ENCODE measurements around the gene SLC10A3.
A peak's percentile ranks its signal among the peaks of the same experiment; 100 is the strongest.

The SLC10A3 gene

DNA sequence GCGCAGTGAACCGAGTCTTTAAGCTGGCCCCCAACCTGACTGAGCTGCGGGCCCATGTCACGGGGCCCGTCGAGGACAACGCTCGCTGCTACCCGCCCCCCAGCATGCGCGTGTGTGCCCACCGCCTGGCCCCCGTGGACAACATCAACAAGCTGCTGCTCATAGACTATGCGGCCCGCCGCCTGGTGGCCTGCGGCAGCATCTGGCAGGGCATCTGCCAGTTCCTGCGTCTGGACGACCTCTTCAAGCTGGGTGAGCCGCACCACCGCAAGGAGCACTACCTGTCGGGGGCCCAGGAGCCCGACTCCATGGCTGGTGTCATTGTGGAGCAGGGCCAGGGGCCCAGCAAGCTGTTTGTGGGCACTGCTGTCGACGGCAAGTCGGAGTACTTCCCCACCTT lies 30.1 kb downstream of the SLC10A3 start:
- no peak for DNase-seq

DNA sequence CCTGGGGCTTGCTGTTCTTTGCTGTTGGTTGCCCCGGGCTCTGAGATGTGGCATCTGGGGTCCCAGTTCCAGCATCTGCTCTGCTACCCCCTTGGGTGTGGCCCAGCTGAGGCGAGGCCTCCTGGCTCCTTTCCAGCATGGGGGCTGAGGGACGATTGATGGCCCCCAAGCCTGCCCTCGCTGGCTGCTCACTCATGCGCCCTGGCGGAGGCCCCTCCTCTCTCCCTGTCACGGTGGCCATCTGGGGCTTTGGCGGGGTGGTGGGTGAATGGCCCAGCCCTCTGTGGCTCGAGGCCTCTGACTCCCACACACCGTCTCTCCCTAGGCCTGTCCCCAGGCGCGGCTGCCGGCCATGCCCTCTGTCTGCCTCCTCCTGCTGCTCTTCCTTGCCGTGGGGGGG lies 30.6 kb downstream of the SLC10A3 start:
- DNase-seq, result no peak

DNA sequence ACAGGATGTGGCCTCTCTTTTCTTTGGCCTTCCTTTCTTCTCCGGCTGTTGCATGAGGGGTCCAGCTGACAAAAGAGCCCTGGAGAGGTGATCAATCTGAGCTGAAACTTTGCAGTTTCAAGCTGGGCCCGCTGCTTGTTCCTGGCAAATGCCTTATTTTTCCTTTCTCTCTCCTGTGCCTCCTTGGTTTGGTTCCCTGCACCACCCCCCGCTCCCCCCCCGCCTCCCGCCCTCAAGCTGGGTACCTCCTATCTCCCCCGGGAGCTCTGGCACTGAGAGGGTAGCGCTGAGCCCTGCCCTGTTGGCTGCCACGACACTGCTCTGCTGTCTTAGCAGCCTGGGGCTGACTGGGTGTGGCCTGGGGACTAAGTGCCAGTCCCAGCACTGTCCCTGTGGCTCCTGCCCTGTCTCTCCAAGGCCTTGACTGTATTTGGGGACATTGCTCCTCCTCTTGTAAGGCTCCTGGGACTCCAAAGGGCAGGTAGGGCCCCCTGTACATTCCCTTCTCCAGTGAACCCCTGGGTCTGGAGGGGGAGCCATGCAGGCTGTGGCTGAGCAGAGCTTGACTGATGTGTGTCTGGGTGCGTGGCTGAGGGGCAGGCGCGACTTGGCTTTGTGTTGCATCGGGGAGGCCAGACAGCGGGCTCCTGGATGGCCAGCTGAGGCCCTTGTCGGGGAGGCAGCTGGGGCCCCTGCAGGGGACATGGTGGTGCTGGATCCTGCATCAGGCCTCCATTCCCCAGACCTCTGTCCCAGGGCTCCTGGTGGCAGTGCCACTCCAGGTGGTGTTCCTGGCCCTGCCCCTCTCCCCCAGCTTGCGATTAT lies 31.3 kb downstream of the SLC10A3 start:
- no peak for DNase-seq

GRCh38 chrX:154458116-154458953 lies 32.1 kb downstream of the SLC10A3 start, which contains the start of gene PLXNA3:
Gene PLXNA3, plus strand, starts transcription at chrX:154458281. Its CDS starts 1,903 bp downstream, at chrX:154460184.
- peak; percentile 88 for DNase-seq

DNA sequence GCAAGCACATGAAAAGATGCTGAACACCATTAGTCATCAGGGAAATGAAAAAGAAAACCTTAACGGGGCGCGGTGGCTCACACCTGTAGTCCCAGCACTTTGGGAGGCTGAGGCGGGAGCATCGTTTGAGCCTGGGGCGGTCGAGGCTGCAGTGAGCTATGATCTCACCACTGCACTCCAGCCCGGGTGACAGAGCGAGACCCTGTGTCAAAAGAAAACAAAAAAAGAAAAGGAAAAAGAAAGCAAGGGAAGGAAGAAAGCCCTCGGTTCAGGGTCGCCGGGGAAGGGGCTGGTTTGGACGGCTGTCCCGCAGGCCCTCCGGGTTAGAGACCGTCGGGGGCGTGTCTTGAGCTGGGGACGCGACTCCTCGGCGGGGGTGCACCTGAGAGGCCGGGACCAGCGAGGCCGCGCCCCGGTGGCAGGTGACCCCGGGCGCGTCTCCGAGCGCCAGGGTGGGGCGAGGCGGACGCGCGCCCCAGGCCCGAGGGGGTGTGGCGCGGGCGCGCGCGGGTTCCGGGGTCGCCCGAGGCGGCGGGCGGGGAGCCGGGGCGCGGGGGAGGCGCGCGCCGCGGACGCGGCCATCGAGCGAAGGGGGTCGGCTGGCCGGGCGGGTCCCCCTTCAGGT lies 32.8 kb downstream of the SLC10A3 start:
- DNase-seq, result peak; percentile 85

DNA sequence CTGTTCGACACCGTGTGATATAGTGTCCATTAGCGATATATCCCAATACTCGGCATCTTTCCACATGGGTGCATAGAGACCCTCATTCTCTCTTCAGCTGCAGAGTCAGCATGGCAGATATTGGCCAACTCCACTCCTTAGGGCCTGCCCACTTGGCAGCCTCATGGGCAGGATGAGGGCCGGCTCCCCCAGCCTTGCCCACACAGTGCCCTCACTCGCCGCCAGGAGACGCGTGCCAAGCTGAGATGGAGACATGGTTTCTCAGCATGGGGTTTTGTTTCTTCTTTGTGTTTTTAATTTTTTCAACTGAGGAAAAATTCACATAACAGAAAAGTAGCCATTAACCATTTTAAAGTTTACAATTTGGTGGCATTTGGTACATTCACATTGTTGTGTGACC lies 37.6 kb downstream of the SLC10A3 start:
- DNase-seq, result no peak

DNA sequence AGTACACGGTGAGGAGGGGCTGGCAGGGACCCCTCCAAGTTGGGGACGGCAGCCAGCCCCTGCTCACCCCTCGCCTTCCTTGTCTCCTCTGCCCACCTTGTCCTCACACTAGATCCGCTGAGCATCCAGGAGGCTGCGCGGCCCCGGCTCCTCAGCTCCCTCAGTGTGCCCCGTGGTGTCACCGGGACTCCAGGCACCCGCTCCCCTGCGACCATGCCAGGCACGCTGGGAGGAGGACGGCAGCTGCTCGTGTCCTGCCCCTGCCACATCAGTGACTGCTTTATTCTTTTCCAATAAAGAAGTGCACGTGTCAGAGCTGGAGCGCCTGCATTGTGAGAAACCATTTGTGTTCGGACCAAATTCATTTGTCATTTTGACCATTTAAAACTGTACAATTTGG lies 40.1 kb downstream of the SLC10A3 start:
- no peak for DNase-seq

DNA sequence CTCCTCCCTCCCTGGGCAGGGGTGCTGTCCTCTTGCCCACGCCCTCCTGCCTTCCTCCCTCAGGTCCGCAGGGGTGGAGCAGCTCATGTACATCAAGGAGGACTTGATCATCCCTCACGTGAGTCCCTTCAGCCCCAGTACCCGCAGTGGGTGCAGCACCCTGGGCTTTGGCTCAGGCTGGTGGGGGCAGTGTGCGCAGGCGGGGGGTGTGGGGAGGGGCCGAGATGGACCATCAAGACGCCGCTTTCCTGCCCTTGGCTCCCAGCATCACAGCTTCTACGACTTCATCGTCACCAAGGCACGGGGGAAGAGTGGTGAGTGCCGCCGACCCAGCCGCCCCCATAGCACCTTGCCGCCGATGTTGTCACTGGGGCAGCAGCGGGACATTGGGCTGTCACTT lies 40.8 kb downstream of the SLC10A3 start:
- no peak for DNase-seq

DNA sequence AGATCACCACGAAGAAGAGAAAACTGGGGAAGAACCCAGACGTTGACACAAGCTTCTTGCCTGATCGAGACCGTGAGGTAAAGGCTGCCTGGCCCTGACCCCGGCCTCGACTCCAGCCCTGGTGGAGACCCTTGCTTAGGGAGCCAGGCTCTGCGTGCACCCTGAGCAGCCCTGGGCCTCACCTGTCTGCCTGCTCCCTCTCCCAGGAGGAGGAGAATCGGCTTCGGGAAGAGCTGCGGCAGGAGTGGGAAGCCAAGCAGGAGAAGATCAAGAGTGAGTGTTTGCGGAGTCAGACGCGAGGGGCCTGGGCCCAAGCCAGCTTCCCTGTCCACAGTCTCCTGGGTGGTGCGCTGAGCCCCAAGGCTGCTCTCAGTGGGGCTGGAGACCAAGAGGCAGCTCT lies 41.9 kb downstream of the SLC10A3 start:
- DNase-seq, result no peak

DNA sequence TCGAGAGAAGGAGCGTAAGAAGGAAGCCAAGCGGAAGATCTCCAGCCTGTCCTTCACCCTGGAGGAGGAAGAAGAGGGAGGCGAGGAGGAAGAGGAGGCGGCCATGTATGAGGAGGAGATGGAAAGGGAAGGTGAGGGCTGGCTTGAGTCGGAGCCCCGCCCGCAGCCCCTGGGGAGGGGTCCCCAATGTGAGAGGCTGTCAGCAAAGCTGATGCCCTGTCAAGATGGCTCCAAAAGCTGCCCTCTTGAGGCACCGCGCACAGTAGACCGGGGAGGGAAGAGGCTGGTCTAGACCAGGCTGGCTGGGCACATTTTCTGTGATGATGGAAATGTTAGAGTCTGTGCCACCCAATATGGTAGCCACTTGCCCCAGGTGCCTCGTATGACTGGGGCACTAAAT lies 44.0 kb downstream of the SLC10A3 start:
- DNase-seq, result no peak

DNA sequence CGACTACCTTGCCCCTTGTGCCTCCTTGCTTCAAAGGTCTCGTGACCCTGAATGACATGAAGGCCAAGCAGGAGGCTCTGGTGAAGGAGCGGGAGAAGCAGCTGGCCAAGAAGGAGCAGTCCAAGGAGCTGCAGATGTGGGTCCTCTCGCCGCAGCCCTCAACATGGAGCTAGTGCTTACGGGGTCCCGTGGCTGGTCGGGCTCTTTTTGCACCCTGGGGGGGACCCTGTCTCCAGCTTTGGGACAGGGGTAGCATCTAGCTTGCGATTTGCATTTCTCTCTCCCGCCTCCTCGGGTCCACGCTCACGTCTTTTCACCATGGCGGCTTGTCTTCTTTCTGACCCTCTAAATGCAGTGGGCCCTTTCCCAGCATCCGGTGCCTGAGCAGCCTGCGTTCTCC lies 44.7 kb downstream of the SLC10A3 start:
- no peak for DNase-seq

- no peak for DNase-seq
Measured at GRCh38 chrX:154444755-154445246, 45.6 kb downstream of the SLC10A3 start.

- DNase-seq, result peak; percentile 90
Measured at GRCh38 chrX:154443992-154444754, 46.3 kb downstream of the SLC10A3 start, which contains the start of gene FAM50A. Gene FAM50A, plus strand, starts transcription at chrX:154444141. Its CDS starts 95 bp downstream, at chrX:154444236.

DNA sequence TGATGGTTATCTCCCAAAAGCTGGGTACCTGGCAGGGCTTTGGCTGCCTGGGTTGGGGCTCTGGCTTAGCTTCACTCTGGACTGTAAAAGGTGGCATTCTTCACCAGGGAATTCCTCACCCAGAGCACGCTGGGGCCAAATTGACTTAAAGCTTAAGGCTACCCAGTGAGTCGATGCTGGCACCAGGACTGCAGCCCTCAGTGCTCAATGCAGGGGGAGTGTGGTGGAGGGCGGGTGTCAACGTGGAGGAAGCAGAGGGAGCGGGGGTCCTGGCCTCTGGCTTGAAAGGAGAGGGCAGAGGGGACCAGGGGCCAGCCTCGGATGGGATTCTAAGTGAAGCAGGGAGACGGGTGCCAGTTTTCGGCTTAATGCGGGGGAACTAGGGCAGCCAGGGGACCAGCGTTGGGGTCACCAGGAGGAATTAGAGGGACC lies 46.9 kb downstream of the SLC10A3 start:
- no peak for DNase-seq

GRCh38 chrX:154441984-154442707 lies 48.3 kb downstream of the SLC10A3 start:
- DNase-seq, result no peak

GRCh38 chrX:154441564-154441963 lies 48.9 kb downstream of the SLC10A3 start:
- no peak for DNase-seq

- no peak for DNase-seq
Measured at GRCh38 chrX:154440623-154441357, 49.6 kb downstream of the SLC10A3 start.

DNA sequence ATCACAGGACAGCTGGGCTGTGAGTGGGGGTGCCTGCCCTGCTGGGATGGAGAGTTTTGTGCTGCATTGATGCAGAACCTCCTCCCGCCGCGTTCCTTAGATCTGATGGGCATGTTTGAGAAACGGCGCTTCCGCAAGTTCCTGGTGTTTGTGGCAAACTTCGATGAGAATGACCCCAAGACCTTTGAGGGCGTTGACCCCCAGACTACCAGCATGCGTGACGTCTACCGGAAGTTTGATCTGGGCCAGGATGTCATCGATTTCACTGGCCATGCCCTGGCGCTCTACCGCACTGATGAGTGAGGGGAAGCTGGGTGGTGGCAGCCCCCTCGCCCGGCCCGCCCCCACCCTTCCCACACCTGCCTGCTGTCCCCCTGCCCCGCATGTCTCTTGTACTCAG lies 50.6 kb downstream of the SLC10A3 start:
- no peak for DNase-seq

DNA sequence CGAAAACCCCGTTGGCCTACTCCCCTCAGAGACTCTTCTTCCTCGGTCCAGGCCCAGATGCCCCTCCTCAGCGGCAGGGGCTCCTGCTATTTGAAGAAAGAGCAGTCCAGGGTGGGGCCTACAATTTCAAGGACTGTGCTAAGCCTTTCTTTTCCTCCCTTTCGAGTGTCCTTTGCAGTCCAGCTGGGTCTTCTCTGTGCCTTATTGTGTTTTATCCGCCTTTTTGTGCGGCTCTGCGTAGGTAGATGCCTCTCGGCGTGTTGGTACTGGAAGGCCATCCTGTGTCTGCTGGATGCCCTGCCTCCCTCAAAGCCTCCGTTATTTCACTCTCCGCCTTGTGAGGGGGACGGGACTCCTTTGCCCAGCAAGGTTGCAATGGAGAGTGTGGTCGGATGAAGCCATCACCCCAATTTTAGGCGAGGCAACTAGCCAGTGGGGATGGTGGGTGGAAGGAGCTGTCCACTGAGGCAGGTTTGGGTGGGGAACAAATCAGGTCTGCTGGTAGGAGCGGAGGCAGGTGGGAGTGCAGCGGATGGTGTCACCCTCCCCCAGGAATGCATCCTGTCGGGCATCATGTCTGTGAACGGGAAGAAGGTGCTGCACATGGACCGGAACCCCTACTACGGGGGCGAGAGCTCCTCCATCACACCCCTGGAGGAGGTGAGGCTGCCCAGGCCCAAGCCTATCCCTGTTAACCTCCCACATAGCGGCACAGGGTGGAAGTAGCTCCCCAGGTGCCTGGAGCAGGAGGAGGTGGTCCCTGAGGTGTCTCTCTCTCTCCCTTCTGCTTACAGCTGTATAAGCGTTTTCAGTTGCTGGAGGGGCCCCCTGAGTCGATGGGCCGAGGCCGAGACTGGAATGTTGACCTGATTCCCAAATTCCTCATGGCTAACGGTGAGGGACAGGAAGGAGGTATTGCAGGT lies 52.2 kb downstream of the SLC10A3 start:
- no peak for DNase-seq

All from activated effector memory CD4-positive, alpha-beta T cell treated with anti-CD3 and anti-CD28 coated beads, Interleukin-2, amount 50 U/mL, for 16 hours (primary cell).